K562 (cell line): ENCODE results near the gene CAMK1D. TPM values are rescaled to one million over a fixed set of nuclear protein-coding genes. Genes with fewer than 3 reads are reported as not detected.

ENCODE experiments used
- ATAC-seq: fragments of 200-7000 bp; cut with Tn5 transposase; 3 replicates; pipeline ENCODE4 v1.9.1; 2020; ENCODE audit warnings: moderate library complexity
- BruUV-seq: library from RNA; stranded (reverse); fragments of 400-500 nt; replicated peaks from 2 replicates; lab custom pipeline; 2021; lab: Mats Ljungman, UMichigan
- CTCF ChIA-PET: fragments of 300-600 bp; formaldehyde crosslinking; extraction: SDS; loops from one replicate; lab custom pipeline; 2021; ENCODE audit warnings: low intra/inter-chr PET ratio; lab: Yijun Ruan, JAX
- POLR2A ChIA-PET: fragments of 300-600, 350-650 bp; sonication (Branson Sonifier 250); formaldehyde crosslinking; extraction: SDS; loops from one replicate; lab custom pipeline; 2021; ENCODE audit warnings: antibody characterized with exemption, inconsistent platforms; lab: Yijun Ruan, JAX
- DNase-seq, 4 experiments: peaks; one replicate each; pipeline versions ENCODE4 v3.0.0 to v3.0.0-alpha.2; 2011 to 2018; ENCODE audit warnings: low spot score in 3 of 4, mixed read lengths in 3 of 4; ENCODE audit errors: extremely low read depth in 1 of 4
- FAIRE-seq: peaks from 2 replicates; lab custom pipeline; 2011; peaks lifted over from hg19 to GRCh38; lab: Jason Lieb, UNC
- H2AFZ ChIP-seq: 2 replicates; pipeline ENCODE4 v1.6.0; 2011; ENCODE audit warnings: low read depth, low read length, control low read depth, inconsistent platforms
- H3K27ac ChIP-seq: fragments of 200-600 bp; 3 replicates; pipeline ENCODE4 v1.8.0; 2011; ENCODE audit warnings: low read depth, mild to moderate bottlenecking, control low read depth, inconsistent platforms, low read length, moderate library complexity, mixed read lengths; ENCODE audit errors: extremely low read depth
- H3K27me3 ChIP-seq, 2 experiments: fragments of 300-600 bp in 1 of 2; 2 replicates in 1 of 2; 3 replicates in 1 of 2; pipeline versions ENCODE4 v1.6.0 to v1.8.0; 2011; ENCODE audit warnings: inconsistent platforms in 2 of 2, low read length in 2 of 2, mild to moderate bottlenecking in 1 of 2, mixed read lengths in 1 of 2, moderate library complexity in 1 of 2; ENCODE audit not compliant: control insufficient read depth in 2 of 2, insufficient read depth in 2 of 2
- H3K36me3 ChIP-seq: fragments of 300-600 bp; 3 replicates; pipeline ENCODE4 v1.8.0; 2011; ENCODE audit warnings: mild to moderate bottlenecking, low read length, inconsistent platforms; ENCODE audit not compliant: control insufficient read depth, insufficient read depth
- H3K4me1 ChIP-seq, 2 experiments: fragments of 200-600 bp in 1 of 2; replicated peaks in 1 of 2; 2 replicates in 1 of 2; 3 replicates in 1 of 2; pipeline versions ENCODE4 v1.5.1 to v1.8.0; 2011; ENCODE audit warnings: inconsistent platforms in 2 of 2, low read length in 2 of 2, mild to moderate bottlenecking in 1 of 2, mixed read lengths in 1 of 2, moderate library complexity in 1 of 2; ENCODE audit not compliant: control insufficient read depth in 2 of 2, insufficient read depth in 2 of 2
- H3K4me2 ChIP-seq: 2 replicates; pipeline ENCODE4 v1.6.1; 2011; ENCODE audit warnings: low read length, control low read depth, inconsistent platforms, mixed read lengths; ENCODE audit not compliant: insufficient read depth
- H3K4me3 ChIP-seq: fragments of 200-600 bp; sonication (generic), shearing (Covaris generic); 2 replicates; pipeline ENCODE4 v1.5.1; 2016; ENCODE audit warnings: control low read depth, inconsistent platforms
- H3K79me2 ChIP-seq: fragments of 200-600 bp; 3 replicates; pipeline ENCODE4 v1.8.0; 2011; ENCODE audit warnings: low read length, inconsistent platforms; ENCODE audit not compliant: control insufficient read depth, insufficient read depth
- H3K9ac ChIP-seq, 2 experiments: 2 replicates each; pipeline versions ENCODE4 v1.6.0 to v1.6.1; 2011; ENCODE audit warnings: low read depth in 2 of 2, low read length in 2 of 2, control low read depth in 1 of 2, inconsistent platforms in 1 of 2, mild to moderate bottlenecking in 1 of 2, mixed read lengths in 1 of 2; ENCODE audit not compliant: insufficient read depth in 1 of 2
- H3K9me1 ChIP-seq: one replicate; pipeline ENCODE4 v1.6.0; 2011; ENCODE audit warnings: inconsistent platforms, mild to moderate bottlenecking, low read length, moderate library complexity; ENCODE audit not compliant: control insufficient read depth, insufficient read depth
- H3K9me3 ChIP-seq: replicated peaks from 2 replicates; pipeline ENCODE4 v1.5.1; 2011; ENCODE audit warnings: low read depth, low read length, inconsistent platforms; ENCODE audit not compliant: control insufficient read depth, insufficient read depth
- H4K20me1 ChIP-seq: replicated peaks from 2 replicates; pipeline ENCODE4 v1.6.1; 2011; ENCODE audit warnings: low read length, inconsistent platforms, mixed read lengths; ENCODE audit not compliant: control insufficient read depth, insufficient read depth
- BDP1 ChIP-seq: IDR thresholded peaks from 3 replicates; pipeline ENCODE4 v1.6.1; 2011; ENCODE audit not compliant: insufficient read length, insufficient read depth
- CBFA2T3 ChIP-seq: fragments of 450-650 bp; IDR thresholded peaks from 2 replicates; pipeline ENCODE4 v1.6.1; 2017
- ELF2 ChIP-seq: fragments of 250-450 bp; sonication (Bioruptor Pico); IDR thresholded peaks from 2 replicates; pipeline ENCODE4 v1.5.0; 2021; ENCODE audit warnings: mild to moderate bottlenecking
- ETV1 ChIP-seq: fragments of 450-650 bp; conservative IDR thresholded peaks from 2 replicates; pipeline ENCODE4 v1.6.1; 2016; ENCODE audit warnings: missing genetic modification characterization, control low read depth, low read depth, missing compliant biosample characterization
- GTF2A2 ChIP-seq: IDR thresholded peaks from 2 replicates; pipeline ENCODE4 v1.6.1; 2016; ENCODE audit warnings: mild to moderate bottlenecking, missing genetic modification characterization, missing compliant biosample characterization
- JUNB ChIP-seq: fragments of 450-650 bp; formaldehyde crosslinking; conservative IDR thresholded peaks from 2 replicates; pipeline ENCODE4 v1.4.0; 2020; ENCODE audit warnings: mild to moderate bottlenecking
- KLF13 ChIP-seq: fragments of 450-650 bp; IDR thresholded peaks from 2 replicates; pipeline ENCODE4 v1.6.1; 2016; ENCODE audit warnings: missing genetic modification characterization, low read depth, mild to moderate bottlenecking, missing compliant biosample characterization, moderate library complexity, borderline replicate concordance
- PHF21A ChIP-seq: fragments of 450-650 bp; IDR thresholded peaks from 2 replicates; pipeline ENCODE4 v1.6.1; 2017; ENCODE audit warnings: low read depth, borderline replicate concordance
- PRPF4 ChIP-seq: fragments of 200-400 bp; formaldehyde crosslinking; IDR thresholded peaks from one replicate; pipeline ENCODE4 v1.6.1; 2017; ENCODE audit warnings: low read length, low read depth, mild to moderate bottlenecking; ENCODE audit not compliant: insufficient read depth, poor library complexity, severe bottlenecking
- TAL1 ChIP-seq: fragments of 450-650 bp; IDR thresholded peaks from 2 replicates; pipeline ENCODE4 v1.6.1; 2016; ENCODE audit warnings: mild to moderate bottlenecking
- TRIM25 ChIP-seq: fragments of 450-650 bp; IDR thresholded peaks from 2 replicates; pipeline ENCODE4 v1.7.0; 2016; ENCODE audit warnings: borderline replicate concordance
- USF2 ChIP-seq: sonication (generic); formaldehyde crosslinking; IDR thresholded peaks from 2 replicates; pipeline ENCODE4 v1.5.0; 2020; ENCODE audit warnings: missing genetic modification reagents
- ZNF143 ChIP-seq: sonication (generic); formaldehyde crosslinking; IDR thresholded peaks from 2 replicates; pipeline ENCODE4 v1.9.0; 2022; ENCODE audit warnings: mild to moderate bottlenecking, missing genetic modification reagents
- ZNF3 ChIP-seq: fragments of 250-450 bp; sonication (Bioruptor Pico); IDR thresholded peaks from 2 replicates; pipeline ENCODE4 v1.5.0; 2021; ENCODE audit warnings: mild to moderate bottlenecking, moderate library complexity
- ZNF408 ChIP-seq: fragments of 250-450 bp; sonication (Bioruptor Pico); IDR thresholded peaks from 2 replicates; pipeline ENCODE4 v1.4.0; 2020; ENCODE audit warnings: low read depth, mild to moderate bottlenecking, moderate library complexity
- WGBS: fragments of 100-300 bp; shearing (Covaris generic); methylation state at CpG from one replicate; pipeline ENCODE4 v1.1.6; 2016; ENCODE audit warnings: low coverage, mixed read lengths; ENCODE audit not compliant: insufficient coverage; ENCODE audit errors: missing lambda C conversion rate; 5-methylcytosine and 5-hydroxymethylcytosine counted together
- in situ Hi-C: fragments of 300-500 bp; cut with MboI; formaldehyde crosslinking; loops from 4 replicates; pipeline ENCODE4 v1.15.0; 2018; ENCODE audit warnings: inconsistent platforms, mixed read lengths
- intact Hi-C: fragments of 100-400 bp; cut with micrococcal nuclease; formaldehyde crosslinking; loops from 2 replicates; pipeline ENCODE4 v1.14.2; 2022
- polyA plus RNA-seq, 8 experiments: library from polyadenylated mRNA; depleted of rRNA in 4 of 8; stranded (reverse) in 5 of 8; unstranded in 3 of 8; fragments of >200 nt; fragmentation: Nextera tagmentation in 2 of 8; fragmentation: Illumina TruSeq in 1 of 8; extraction: Ambion mirVana in 2 of 8; extraction: Trizol in 1 of 8; gene quantifications; 2 replicates each; pipeline versions ENCODE4 v1.2.1 to v1.2.3, GENCODE V29; 2011 to 2014; ENCODE audit warnings: inconsistent platforms in 1 of 8, missing spikeins in 1 of 8
- total RNA-seq, 7 experiments: library from RNA; depleted of rRNA in 6 of 7; stranded (reverse); fragments of >200 nt in 6 of 7; fragmentation: Illumina TruSeq in 2 of 7; extraction: Trizol in 2 of 7; gene quantifications; 2 replicates each; pipeline versions ENCODE4 v1.2.1 to v1.2.3, GENCODE V29; 2011 to 2021; ENCODE audit warnings: low replicate concordance in 1 of 7

CAMK1D gene
- total and polyA plus RNA-seq, 9 of the 15 experiments (the other 6 are each of a cell fraction or from before 2014, with no cell fraction given) = 0.12 to 0.24 (median 0.20) TPM; not detected in 5

GRCh38 chr10:12320892-12321291, 28.5 kb upstream of the CAMK1D start:
- no peak overlapping the region for H3K9ac ChIP-seq

GRCh38 chr10:12321641-12322040, 27.7 kb upstream of the CAMK1D start:
- Histone ChIP-seq H3K27me3 (peaks cover 9 to 18% of the 10 kb centered on the region in 2 experiments; a peak in 4 of 5 replicates), H3K27ac (no peak overlapping the region), H3K79me2 (no peaks in the 10 kb centered on the region), H3K9me1 (no peaks in the 10 kb centered on the region), H3K4me2 (no peak overlapping the region), H3K9ac (no peak overlapping the region), H2AFZ (no peak overlapping the region), H4K20me1 (no peaks in the 10 kb centered on the region), H3K9me3 (no peaks in the 10 kb centered on the region), H3K36me3 (no peaks in the 10 kb centered on the region), H3K4me3 (no peak overlapping the region), H3K4me1 (no peaks in the 10 kb centered on the region; a peak in 1 of 5 replicates)
- in situ Hi-C loops (no loop called here), intact Hi-C loops (no loop called here)
- CTCF ChIA-PET = no interaction called here
- no peak for FAIRE-seq
- ATAC-seq = no peak
- POLR2A ChIA-PET = interaction anchor here (1.0 kb wide), 1 partner anchor 9 kb away, joined by 3 read pairs; no protein-coding TSS in a partner anchor
- WGBS = 0% methylated on average over 2 of the region's 2 CpGs
- DNase-seq = no peak
- no TSS peak for BruUV-seq
- TF ChIP-seq ZNF143 (CRISPR knock-in tag) (no peak), TAL1 (no peak), PRPF4 (no peak), BDP1 (no peak), JUNB (no peak), ZNF408 (CRISPR knock-in tag) (no peak), ELF2 (CRISPR knock-in tag) (no peak), ETV1 (tag) (no peak), CBFA2T3 (no peak), TRIM25 (no peak), PHF21A (no peak), KLF13 (no peak), ZNF3 (CRISPR knock-in tag) (no peak)

More at GRCh38 chr10:12320892-12321291, 28.5 kb upstream of the CAMK1D start:
- TF ChIP-seq GTF2A2 (tag) (no peak), USF2 (no peak)
- Histone ChIP-seq H3K4me3 (no peak overlapping the region), H3K9me3 (no peaks in the 10 kb centered on the region), H3K79me2 (no peaks in the 10 kb centered on the region), H3K27ac (no peak overlapping the region), H4K20me1 (no peaks in the 10 kb centered on the region), H2AFZ (no peak overlapping the region), H3K36me3 (no peaks in the 10 kb centered on the region), H3K9me1 (no peaks in the 10 kb centered on the region), H3K4me1 (no peaks in the 10 kb centered on the region; a peak in 1 of 5 replicates), H3K27me3 (peaks cover 9 to 17% of the 10 kb centered on the region in 2 experiments; a peak in 4 of 5 replicates), H3K4me2 (no peak overlapping the region)
- DNase-seq (no peak), ATAC-seq (no peak), FAIRE-seq (no peak)
- BruUV-seq = no TSS peak
- intact Hi-C loops = no loop called here
- in situ Hi-C loops = no loop called here
- 0% methylated on average over 4 of the region's 4 CpGs for WGBS
- CTCF ChIA-PET = no interaction called here
- POLR2A ChIA-PET = no interaction called here
